Measurements from ENCODE around the gene ZAP70. TPM values are rescaled to one million over a fixed set of nuclear protein-coding genes. Genes with fewer than 3 reads are reported as not detected.

ZAP70 gene
- total RNA-seq, 3 donors from 2014 or later = 156 to 194 (median 186) TPM

GRCh38 chr2:97740590-97741182 lies 27.3 kb downstream of the ZAP70 start:
- Mint-ChIP-seq H3K4me3 (no peak overlapping the region), H3K4me1 (ENCODE audit: low read depth) (peaks cover 54% of the 10 kb centered on the region), H3K36me3 (ENCODE audit: insufficient read depth) (peaks cover 35% of the 10 kb centered on the region), H3K27me3 (ENCODE audit: low read depth) (no peaks in the 10 kb centered on the region), H3K9me3 (no peaks in the 10 kb centered on the region)
- DNase-seq (no peak), ATAC-seq (peak in 1 of 2 donors; percentile 36)

DNA sequence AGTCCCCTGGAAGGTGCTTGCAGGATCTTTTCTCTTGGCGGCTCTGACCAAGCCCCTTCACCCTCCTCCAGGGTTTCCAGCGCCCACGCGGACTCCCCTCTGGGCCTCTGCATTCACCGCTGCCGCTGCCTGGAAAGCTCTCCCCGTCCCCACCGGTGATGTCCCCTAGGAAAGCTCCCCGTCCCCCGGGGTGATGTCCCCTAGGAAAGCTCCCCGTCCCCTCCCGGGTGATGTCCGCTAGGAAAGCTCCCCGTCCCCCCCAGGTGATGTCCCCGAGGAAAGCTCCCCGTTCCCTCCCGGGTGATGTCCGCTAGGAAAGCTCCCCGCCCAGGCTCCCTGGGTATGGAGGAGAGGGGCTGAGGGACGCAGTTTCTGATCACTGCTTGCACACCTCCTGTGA lies 27.9 kb downstream of the ZAP70 start:
- Mint-ChIP-seq H3K36me3 (ENCODE audit: insufficient read depth) (peaks cover 33% of the 10 kb centered on the region), H3K27me3 (ENCODE audit: low read depth) (no peaks in the 10 kb centered on the region), H3K9me3 (no peaks in the 10 kb centered on the region), H3K4me1 (ENCODE audit: low read depth) (peaks cover 58% of the 10 kb centered on the region), H3K4me3 (no peak overlapping the region)
- DNase-seq (no peak), ATAC-seq (no peak)

GRCh38 chr2:97741686-97742085 lies 28.3 kb downstream of the ZAP70 start:
- Mint-ChIP-seq H3K36me3 (ENCODE audit: insufficient read depth) (peaks cover 31% of the 10 kb centered on the region), H3K27me3 (ENCODE audit: low read depth) (no peaks in the 10 kb centered on the region), H3K4me1 (ENCODE audit: low read depth) (peaks cover 62% of the 10 kb centered on the region), H3K9me3 (no peaks in the 10 kb centered on the region), H3K4me3 (no peak overlapping the region)
- ATAC-seq (no peak), DNase-seq (no peak)

- no peak overlapping the region for H3K4me3 Mint-ChIP-seq
- no peaks in the 10 kb centered on the region for H3K27me3 Mint-ChIP-seq (ENCODE audit: low read depth)
- ATAC-seq = peak; percentile 27 to 50
- no peaks in the 10 kb centered on the region for H3K9me3 Mint-ChIP-seq
- peaks cover 67% of the 10 kb centered on the region for H3K4me1 Mint-ChIP-seq (ENCODE audit: low read depth)
- peaks cover 25% of the 10 kb centered on the region for H3K36me3 Mint-ChIP-seq (ENCODE audit: insufficient read depth)
- DNase-seq = no peak
Measured at GRCh38 chr2:97742381-97742847, 29.0 kb downstream of the ZAP70 start.

DNA sequence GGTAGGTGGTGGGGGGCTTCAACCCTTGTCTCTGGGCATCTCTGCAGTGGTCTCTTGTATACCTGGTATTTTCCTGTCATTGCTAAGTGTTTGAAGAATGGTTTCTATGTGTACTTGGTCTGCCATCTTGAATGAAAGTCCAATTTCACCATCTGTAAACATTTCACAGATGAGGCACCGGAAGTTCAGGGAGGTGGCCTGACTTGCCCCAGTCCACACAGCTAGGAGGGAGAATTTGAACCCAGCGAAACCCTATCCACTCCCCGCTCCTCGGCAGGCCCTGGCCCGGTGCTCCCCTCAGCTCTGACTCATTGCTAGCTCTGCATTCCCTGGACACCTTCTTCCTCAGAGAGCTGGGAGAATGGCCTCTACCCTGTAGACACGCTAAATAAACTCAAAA lies 30.5 kb downstream of the ZAP70 start:
- no peak for DNase-seq
- peaks cover 71% of the 10 kb centered on the region for H3K4me1 Mint-ChIP-seq (ENCODE audit: low read depth)
- no peaks in the 10 kb centered on the region for H3K27me3 Mint-ChIP-seq (ENCODE audit: low read depth)
- H3K9me3 Mint-ChIP-seq = no peaks in the 10 kb centered on the region
- no peak for ATAC-seq
- H3K4me3 Mint-ChIP-seq = no peak overlapping the region
- H3K36me3 Mint-ChIP-seq (ENCODE audit: insufficient read depth) = peaks cover 16% of the 10 kb centered on the region

GRCh38 chr2:97745474-97746174 lies 32.2 kb downstream of the ZAP70 start:
- DNase-seq = no peak
- no peaks in the 10 kb centered on the region for H3K9me3 Mint-ChIP-seq
- peaks cover 11% of the 10 kb centered on the region for H3K36me3 Mint-ChIP-seq (ENCODE audit: insufficient read depth)
- no peaks in the 10 kb centered on the region for H3K27me3 Mint-ChIP-seq (ENCODE audit: low read depth)
- peaks cover 71% of the 10 kb centered on the region for H3K4me1 Mint-ChIP-seq (ENCODE audit: low read depth)
- H3K4me3 Mint-ChIP-seq = no peak overlapping the region
- ATAC-seq = peak; percentile 85 to 91

- H3K4me1 Mint-ChIP-seq (ENCODE audit: low read depth) = peaks cover 55% of the 10 kb centered on the region
- H3K27me3 Mint-ChIP-seq (ENCODE audit: low read depth) = no peaks in the 10 kb centered on the region
- DNase-seq = no peak
- peaks cover 10% of the 10 kb centered on the region for H3K36me3 Mint-ChIP-seq (ENCODE audit: insufficient read depth)
- no peak overlapping the region for H3K4me3 Mint-ChIP-seq
- H3K9me3 Mint-ChIP-seq = no peaks in the 10 kb centered on the region
- ATAC-seq = no peak
Measured at GRCh38 chr2:97747285-97747684, 33.9 kb downstream of the ZAP70 start.

DNA sequence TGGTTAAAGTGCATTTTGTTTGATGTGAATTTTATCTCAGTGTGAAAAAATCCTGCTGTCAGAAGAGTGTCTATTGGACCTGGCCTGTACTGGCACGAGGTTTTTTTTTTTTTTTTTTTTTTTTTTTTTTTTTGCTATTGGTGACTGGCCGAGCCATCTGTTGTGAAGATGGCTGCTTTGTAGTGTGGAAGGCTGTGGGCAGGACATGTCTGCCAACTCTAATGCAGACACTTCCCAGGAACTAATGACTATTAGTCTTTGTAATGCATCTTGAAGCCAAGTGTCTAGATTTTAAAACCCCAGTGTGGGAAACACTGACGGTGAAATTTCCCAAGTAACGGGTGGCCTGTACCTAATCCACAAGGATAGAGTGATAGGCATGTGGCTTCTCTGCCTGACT lies 34.3 kb downstream of the ZAP70 start:
- H3K27me3 Mint-ChIP-seq (ENCODE audit: low read depth) = no peaks in the 10 kb centered on the region
- peaks cover 10% of the 10 kb centered on the region for H3K36me3 Mint-ChIP-seq (ENCODE audit: insufficient read depth)
- H3K4me3 Mint-ChIP-seq = no peak overlapping the region
- DNase-seq (no peak), ATAC-seq (no peak)
- peaks cover 51% of the 10 kb centered on the region for H3K4me1 Mint-ChIP-seq (ENCODE audit: low read depth)
- no peaks in the 10 kb centered on the region for H3K9me3 Mint-ChIP-seq

- ATAC-seq = no peak
Measured at GRCh38 chr2:97749581-97749980, 36.2 kb downstream of the ZAP70 start.

GRCh38 chr2:97750017-97750416 lies 36.6 kb downstream of the ZAP70 start:
- no peak overlapping the region for H3K4me3 Mint-ChIP-seq
- H3K9me3 Mint-ChIP-seq = no peaks in the 10 kb centered on the region
- no peaks in the 10 kb centered on the region for H3K27me3 Mint-ChIP-seq (ENCODE audit: low read depth)
- peaks cover 9% of the 10 kb centered on the region for H3K36me3 Mint-ChIP-seq (ENCODE audit: insufficient read depth)
- ATAC-seq (no peak), DNase-seq (no peak)
- peaks cover 32% of the 10 kb centered on the region for H3K4me1 Mint-ChIP-seq (ENCODE audit: low read depth)

More at GRCh38 chr2:97749581-97749980, 36.2 kb downstream of the ZAP70 start:
- no peak for DNase-seq
- Mint-ChIP-seq H3K36me3 (ENCODE audit: insufficient read depth) (peaks cover 4% of the 10 kb centered on the region), H3K4me3 (no peak overlapping the region), H3K9me3 (no peaks in the 10 kb centered on the region), H3K4me1 (ENCODE audit: low read depth) (peaks cover 34% of the 10 kb centered on the region), H3K27me3 (ENCODE audit: low read depth) (no peaks in the 10 kb centered on the region)

- H3K4me3 Mint-ChIP-seq = no peak overlapping the region
- peaks cover 16% of the 10 kb centered on the region for H3K4me1 Mint-ChIP-seq (ENCODE audit: low read depth)
- ATAC-seq = no peak
- H3K36me3 Mint-ChIP-seq (ENCODE audit: insufficient read depth) = peaks cover 14% of the 10 kb centered on the region
- no peaks in the 10 kb centered on the region for H3K27me3 Mint-ChIP-seq (ENCODE audit: low read depth)
- no peak for DNase-seq
- no peaks in the 10 kb centered on the region for H3K9me3 Mint-ChIP-seq
Measured at GRCh38 chr2:97751752-97752151, 38.4 kb downstream of the ZAP70 start.

DNA sequence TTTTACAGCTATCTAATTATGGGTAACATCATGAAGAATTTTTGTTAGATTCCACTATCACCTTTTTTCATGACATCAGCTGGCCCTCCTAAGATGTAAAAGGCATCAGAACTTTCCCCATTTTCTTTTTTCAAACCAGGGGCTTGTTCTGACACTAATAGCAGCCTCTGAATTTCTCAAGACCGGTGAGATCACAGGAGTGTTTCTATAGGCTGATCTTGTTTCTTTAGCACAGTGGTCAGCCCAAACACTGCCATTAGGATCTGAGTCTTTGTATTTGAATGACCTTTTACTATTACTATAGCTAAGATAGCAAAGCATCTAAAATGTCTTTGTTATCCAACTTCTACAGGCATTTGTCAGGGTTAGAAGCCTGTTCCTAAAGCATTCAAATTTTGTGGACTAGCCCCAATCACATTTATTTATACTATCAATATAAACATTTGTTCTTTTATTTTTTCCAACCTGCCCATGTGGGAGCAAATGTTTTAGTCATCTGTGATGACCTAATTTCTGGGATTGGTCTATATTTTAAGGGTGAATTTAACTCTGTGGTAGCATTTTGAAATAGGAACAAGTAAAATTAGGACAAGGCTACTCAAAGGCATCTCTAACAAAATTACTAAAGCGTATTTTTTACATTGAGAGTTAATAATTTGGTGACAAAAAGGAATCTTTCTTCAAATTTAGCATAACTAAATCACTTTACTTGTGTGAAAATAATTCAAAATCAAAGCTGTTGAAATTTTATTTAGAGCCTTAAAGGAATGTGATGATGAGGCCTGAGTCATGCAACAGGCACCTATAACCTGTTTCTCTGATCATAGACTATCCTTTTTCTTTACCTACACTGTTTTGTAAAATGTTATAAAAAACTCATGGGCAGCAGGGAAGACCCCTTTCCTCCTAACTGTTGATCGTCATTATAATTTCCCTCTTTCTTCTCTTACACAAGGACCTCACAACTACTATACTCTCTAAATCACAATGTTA lies 39.3 kb downstream of the ZAP70 start:
- H3K4me1 Mint-ChIP-seq (ENCODE audit: low read depth) = peaks cover 8% of the 10 kb centered on the region
- peaks cover 21% of the 10 kb centered on the region for H3K36me3 Mint-ChIP-seq (ENCODE audit: insufficient read depth)
- H3K4me3 Mint-ChIP-seq = no peak overlapping the region
- no peak for ATAC-seq
- H3K27me3 Mint-ChIP-seq (ENCODE audit: low read depth) = no peaks in the 10 kb centered on the region
- no peak for DNase-seq
- H3K9me3 Mint-ChIP-seq = no peaks in the 10 kb centered on the region

DNA sequence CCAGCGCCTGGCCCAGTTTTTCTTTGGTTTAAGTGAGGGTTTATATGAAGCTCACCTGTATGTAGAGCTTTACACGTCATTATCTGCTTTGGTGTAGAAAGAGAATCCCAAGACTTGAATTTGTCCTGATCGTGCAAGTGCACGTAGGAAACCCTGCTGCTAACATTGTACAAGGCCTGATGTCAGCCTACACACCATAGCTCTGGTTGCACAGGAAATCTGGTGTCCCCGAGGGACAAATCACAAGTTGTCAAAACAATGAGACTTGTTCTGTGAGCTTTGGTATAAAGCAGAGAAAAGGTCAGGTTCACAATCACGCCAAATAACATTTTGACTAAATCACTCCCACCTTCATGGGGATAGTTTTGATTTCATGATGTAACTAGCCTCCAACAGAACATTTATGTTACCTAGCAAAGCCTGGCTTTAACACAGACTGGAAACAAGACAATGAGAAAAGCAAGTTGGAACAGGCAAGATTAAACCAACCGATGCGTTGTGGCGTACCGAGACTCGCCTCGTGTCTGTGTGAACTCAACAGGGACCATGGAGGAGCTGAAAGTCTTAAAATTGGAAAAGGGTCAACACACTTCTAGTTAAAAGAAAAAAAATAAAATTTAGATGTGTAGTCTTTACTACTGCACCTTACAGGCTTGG lies 41.4 kb downstream of the ZAP70 start:
- H3K4me1 Mint-ChIP-seq (ENCODE audit: low read depth) = peaks cover 7% of the 10 kb centered on the region
- H3K36me3 Mint-ChIP-seq (ENCODE audit: insufficient read depth) = peaks cover 36% of the 10 kb centered on the region
- H3K9me3 Mint-ChIP-seq = no peaks in the 10 kb centered on the region
- H3K4me3 Mint-ChIP-seq = no peak overlapping the region
- DNase-seq (no peak), ATAC-seq (no peak)
- H3K27me3 Mint-ChIP-seq (ENCODE audit: low read depth) = no peaks in the 10 kb centered on the region

DNA sequence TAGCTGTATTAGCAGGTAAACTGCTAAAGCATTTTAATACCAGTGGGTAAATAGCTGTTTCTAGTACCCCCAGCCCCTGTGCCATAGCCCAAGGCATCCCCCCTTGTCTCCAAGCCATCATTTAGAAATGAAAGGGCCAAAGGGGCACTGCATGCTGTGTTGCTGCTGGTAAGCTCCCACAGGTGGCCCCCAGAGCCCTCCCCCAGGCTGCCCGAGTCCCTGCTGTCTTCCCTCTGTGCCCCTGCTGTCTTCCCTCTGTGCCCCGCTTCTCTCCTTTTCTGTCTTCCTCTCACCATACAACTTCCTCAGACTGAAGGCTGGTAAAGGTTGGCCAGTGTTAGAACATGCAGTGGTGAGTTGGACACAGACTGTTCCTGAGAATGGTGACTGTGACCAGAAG lies 42.1 kb downstream of the ZAP70 start:
- H3K36me3 Mint-ChIP-seq (ENCODE audit: insufficient read depth) = peaks cover 43% of the 10 kb centered on the region
- peaks cover 14% of the 10 kb centered on the region for H3K4me1 Mint-ChIP-seq (ENCODE audit: low read depth)
- no peaks in the 10 kb centered on the region for H3K9me3 Mint-ChIP-seq
- DNase-seq (no peak), ATAC-seq (no peak)
- no peaks in the 10 kb centered on the region for H3K27me3 Mint-ChIP-seq (ENCODE audit: low read depth)
- H3K4me3 Mint-ChIP-seq = no peak overlapping the region

Data from activated T-cell treated with anti-CD3 and anti-CD28 coated beads, Interleukin-2, amount 50 U/mL, for 4 hours (primary cell).